GM12878 (cell line): ENCODE results near the gene SORCS1. TPM values are rescaled to one million over a fixed set of nuclear protein-coding genes. Genes with fewer than 3 reads are reported as not detected.
A peak's percentile ranks its signal among the peaks of the same experiment; 100 is the strongest.

Experiments
- ATAC-seq: fragments of 200-7000 bp; cut with Tn5 transposase; 3 replicates; pipeline ENCODE4 v1.9.1; 2020; ENCODE audit warnings: mild to moderate bottlenecking, moderate library complexity
- BruUV-seq: library from RNA; stranded (reverse); fragments of 400-500 nt; replicated peaks from 2 replicates; lab custom pipeline; 2021; lab: Mats Ljungman, UMichigan
- CTCF ChIA-PET: fragments of 300-600 bp; sonication (Branson Sonifier 250); formaldehyde crosslinking; extraction: SDS; loops from one replicate; lab custom pipeline; 2021; ENCODE audit warnings: inconsistent platforms; lab: Yijun Ruan, JAX
- POLR2A ChIA-PET: fragments of 350-600 bp; formaldehyde crosslinking; extraction: SDS; loops from one replicate; lab custom pipeline; 2021; ENCODE audit warnings: inconsistent platforms; lab: Charles Lee
- RAD21 ChIA-PET: fragments of 300-600 bp; sonication (Branson Sonifier 250); formaldehyde crosslinking; loops from one replicate; lab custom pipeline; 2023; ENCODE audit warnings: antibody characterized with exemption; ENCODE audit not compliant: unreplicated experiment; lab: Charles Lee
- SMC1A ChIA-PET: fragments of 300-600 bp; sonication (Branson Sonifier 250); formaldehyde crosslinking; loops from one replicate; lab custom pipeline; 2023; ENCODE audit not compliant: unreplicated experiment, uncharacterized antibody; lab: Charles Lee
- DNase-seq: peaks from one replicate; pipeline ENCODE4 v3.0.0-alpha.2; 2011; ENCODE audit warnings: low read depth, low spot score
- FAIRE-seq: peaks from 3 replicates; lab custom pipeline; 2011; peaks lifted over from hg19 to GRCh38; lab: Jason Lieb, UNC
- H2AFZ ChIP-seq: 2 replicates; pipeline ENCODE4 v1.6.0; 2011; ENCODE audit warnings: low read depth, low read length, control low read depth; ENCODE audit not compliant: control insufficient read depth
- H3K27ac ChIP-seq: 2 replicates; pipeline ENCODE4 v1.5.1; 2011; ENCODE audit warnings: control low read depth; ENCODE audit not compliant: control insufficient read depth, insufficient read depth
- H3K27me3 ChIP-seq, 2 experiments: replicated peaks in 1 of 2; 2 replicates each; pipeline versions ENCODE4 v1.6.0 to v1.6.1; 2011; ENCODE audit warnings: low read length in 1 of 2; ENCODE audit not compliant: control insufficient read depth in 2 of 2, insufficient read depth in 2 of 2
- H3K36me3 ChIP-seq, 2 experiments: 2 replicates each; pipeline ENCODE4 v1.5.1; 2011; ENCODE audit warnings: low read length in 1 of 2; ENCODE audit not compliant: control insufficient read depth in 2 of 2, insufficient read depth in 2 of 2
- H3K4me1 ChIP-seq: 2 replicates; pipeline ENCODE4 v1.6.1; 2011; ENCODE audit warnings: mild to moderate bottlenecking, low read length, moderate library complexity, mixed read lengths; ENCODE audit not compliant: control insufficient read depth, insufficient read depth
- H3K4me2 ChIP-seq: 2 replicates; pipeline ENCODE4 v1.6.0; 2011; ENCODE audit warnings: control low read depth; ENCODE audit not compliant: control insufficient read depth, insufficient read depth
- H3K4me3 ChIP-seq: fragments of 200-600 bp; sonication (generic); 2 replicates; pipeline ENCODE4 v1.5.1; 2016
- H3K79me2 ChIP-seq: 2 replicates; pipeline ENCODE4 v1.6.0; 2011; ENCODE audit warnings: low read length; ENCODE audit not compliant: control insufficient read depth, insufficient read depth
- H3K9ac ChIP-seq: 2 replicates; pipeline ENCODE4 v1.8.0; 2011; ENCODE audit warnings: low read length, control low read depth, mixed read lengths; ENCODE audit not compliant: control insufficient read depth, insufficient read depth
- H3K9me3 ChIP-seq: replicated peaks from 3 replicates; pipeline ENCODE4 v1.5.1; 2011; ENCODE audit warnings: mild to moderate bottlenecking, low read length; ENCODE audit not compliant: control insufficient read depth, insufficient read depth
- H4K20me1 ChIP-seq: 2 replicates; pipeline ENCODE4 v1.6.0; 2011; ENCODE audit not compliant: control insufficient read depth, insufficient read depth
- HCFC1 ChIP-seq: fragments of 150-350 bp; IDR thresholded peaks from 2 replicates; pipeline ENCODE4 v1.6.1; 2014; ENCODE audit warnings: low read length
- NRF1 ChIP-seq: conservative IDR thresholded peaks from 2 replicates; pipeline ENCODE4 v1.6.1; 2011; ENCODE audit warnings: mild to moderate bottlenecking, low read depth, low read length, improper control_type of control experiment
- RELA ChIP-seq: fragments of 450-650 bp; IDR thresholded peaks from 2 replicates; pipeline ENCODE4 v1.8.0; 2014; ENCODE audit warnings: borderline replicate concordance; ENCODE audit not compliant: partially characterized antibody
- WGBS: methylation state at CpG from one replicate; pipeline ENCODE4 v1.1.6; 2016; ENCODE audit warnings: low lambda C conversion rate; ENCODE audit not compliant: insufficient replicate concordance, insufficient coverage; ENCODE audit errors: missing lambda C conversion rate; 5-methylcytosine and 5-hydroxymethylcytosine counted together
- in situ Hi-C: fragments of 300-500 bp; cut with MboI; formaldehyde crosslinking; loops from 9 replicates; pipeline ENCODE4 v1.14.3; 2018; ENCODE audit warnings: mixed read lengths
- intact Hi-C: fragments of 100-400 bp; cut with micrococcal nuclease; formaldehyde crosslinking; loops from one replicate; pipeline ENCODE4 v1.14.2; 2022; ENCODE audit not compliant: unreplicated experiment
- polyA plus RNA-seq, 11 experiments: library from polyadenylated mRNA; depleted of rRNA in 4 of 11; unstranded in 6 of 11; stranded (reverse) in 5 of 11; fragments of >200 nt; fragmentation: Nextera tagmentation in 4 of 11; fragmentation: Illumina TruSeq in 1 of 11; extraction: Ambion mirVana in 4 of 11; extraction: Trizol in 1 of 11; gene quantifications; 1 replicate in 1 of 11; 2 replicates in 10 of 11; pipeline versions ENCODE4 v1.2.1 to v1.2.3, GENCODE V29; 2011 to 2016; ENCODE audit warnings: inconsistent platforms in 2 of 11, missing spikeins in 2 of 11, low read depth in 1 of 11
- total RNA-seq, 4 experiments: library from RNA; depleted of rRNA in 3 of 4; stranded (reverse); fragments of >200 nt in 3 of 4; fragmentation: Illumina TruSeq in 1 of 4; extraction: Trizol in 1 of 4; gene quantifications; 2 replicates each; pipeline versions ENCODE4 v1.2.1 to v1.2.3, GENCODE V29; 2013 to 2021
- TF ChIP-seq, protein P1 (sequence below): IDR thresholded peaks from 2 replicates; pipeline ENCODE4 v1.6.1; 2011; ENCODE audit warnings: borderline replicate concordance, low read depth, mild to moderate bottlenecking, moderate library complexity, mixed read lengths, low read length; ENCODE audit not compliant: insufficient read depth; ENCODE audit errors: extremely low read length

Gene SORCS1
- total and polyA plus RNA-seq, 10 of the 15 experiments (the other 5 are each of a cell fraction or from before 2014, with no cell fraction given) = 0.02 to 9.6 (median 0.06) TPM; not detected in 3

DNA sequence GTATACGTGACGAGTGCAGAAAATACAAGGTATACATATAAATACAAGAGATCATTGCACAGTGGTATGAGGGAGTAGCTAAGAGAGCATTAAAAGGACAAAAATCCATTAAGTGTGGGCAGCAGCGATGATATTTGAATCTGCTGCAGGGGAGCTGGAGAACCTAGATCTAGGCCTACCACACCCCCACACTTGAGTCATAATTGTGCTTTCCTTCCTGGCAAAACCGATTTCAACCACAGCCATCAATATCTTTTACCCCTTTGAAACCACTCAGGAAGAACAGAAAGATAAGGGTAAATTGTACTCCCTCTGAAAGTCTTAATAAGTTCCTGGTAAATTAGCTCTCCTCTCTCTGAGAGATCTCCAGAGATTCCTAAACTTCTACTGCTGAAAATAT lies 345.0 kb downstream of the SORCS1 start (continued):
- TF ChIP-seq, protein P1, sequence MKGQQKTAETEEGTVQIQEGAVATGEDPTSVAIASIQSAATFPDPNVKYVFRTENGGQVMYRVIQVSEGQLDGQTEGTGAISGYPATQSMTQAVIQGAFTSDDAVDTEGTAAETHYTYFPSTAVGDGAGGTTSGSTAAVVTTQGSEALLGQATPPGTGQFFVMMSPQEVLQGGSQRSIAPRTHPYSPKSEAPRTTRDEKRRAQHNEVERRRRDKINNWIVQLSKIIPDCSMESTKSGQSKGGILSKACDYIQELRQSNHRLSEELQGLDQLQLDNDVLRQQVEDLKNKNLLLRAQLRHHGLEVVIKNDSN = no peak
- TF ChIP-seq HCFC1 = no peak

DNA sequence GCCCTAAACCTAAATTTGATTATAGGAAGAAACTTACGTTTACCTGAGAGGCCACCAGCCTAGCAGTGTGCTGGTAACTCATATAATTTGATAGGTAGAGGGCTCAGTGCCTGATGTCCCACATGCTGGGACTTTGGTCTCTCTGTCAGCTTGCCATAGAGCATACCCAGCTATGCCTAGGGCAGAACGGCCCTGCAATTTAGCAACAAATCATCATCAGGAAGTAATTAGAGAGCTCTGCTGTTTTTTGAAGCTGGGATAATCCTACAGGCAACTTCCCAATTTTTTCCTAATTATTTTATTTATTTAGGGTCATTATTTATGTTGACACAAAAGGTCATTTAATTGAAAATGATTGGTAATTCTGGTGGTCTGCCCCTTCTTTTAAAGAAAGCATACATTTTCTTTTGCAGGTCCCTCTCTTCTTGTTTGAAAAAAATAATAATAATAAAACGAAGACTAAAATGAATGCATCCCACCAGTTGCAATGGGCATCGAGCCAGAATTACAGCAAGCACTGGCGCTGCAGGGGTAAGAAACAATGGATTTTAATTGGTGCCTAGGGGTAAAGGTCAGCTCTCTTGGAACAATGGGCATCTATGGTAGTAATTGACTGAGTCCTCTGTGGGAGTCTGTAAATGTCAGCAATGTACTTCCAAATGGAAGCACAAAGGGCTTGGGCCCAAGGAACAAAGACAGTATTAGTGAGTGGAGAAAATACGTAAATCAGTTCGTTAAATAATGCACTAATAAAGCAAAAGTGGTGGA lies 348.0 kb downstream of the SORCS1 start:
- H3K27ac ChIP-seq = no peak overlapping the region
- DNase-seq (no peak), ATAC-seq (peak; percentile 34; the same call in 1 of the 3 replicates)

More for the DNA sequence above, 348.0 kb downstream of the SORCS1 start:
- RAD21 ChIA-PET = interaction anchor here (1.6 kb wide), 1 partner anchor 12 kb away, joined by 3 read pairs; no protein-coding TSS in a partner anchor
- 19% methylated on average over 7 of the region's 7 CpGs for WGBS
- Histone ChIP-seq H3K27me3 (no peaks in the 10 kb centered on the region), H3K9ac (no peak overlapping the region), H3K4me3 (no peak overlapping the region), H3K36me3 (no peaks in the 10 kb centered on the region), H2AFZ (no peak overlapping the region), H4K20me1 (no peaks in the 10 kb centered on the region), H3K4me2 (no peak overlapping the region), H3K9me3 (no peaks in the 10 kb centered on the region), H3K4me1 (peaks cover 10% of the 10 kb centered on the region)
- POLR2A ChIA-PET = interaction anchor here (1.5 kb wide), 1 partner anchor 119 kb away, joined by 5 read pairs; no protein-coding TSS in a partner anchor
- FAIRE-seq = no peak
- no TSS peak for BruUV-seq
- intact Hi-C loops = no loop called here
- TF ChIP-seq RELA = no peak
- no peak for TF ChIP-seq NRF1
- TF ChIP-seq, all 136 proteins: peak for 0
- ChIA-PET CTCF (interaction anchor here (2.7 kb wide), 1 partner anchor 164 kb away, joined by 7 read pairs; no protein-coding TSS in a partner anchor), SMC1A (interaction anchor here (0.9 to 2.0 kb wide), 6 partner anchors 9 to 276 kb away, joined by 3 to 8 read pairs (median 4); no protein-coding TSS in a partner anchor)
- H3K79me2 ChIP-seq = no peaks in the 10 kb centered on the region
- in situ Hi-C loops = no loop called here
